Measurements from ENCODE around the gene CAMSAP1. TPM values are rescaled to one million over a fixed set of nuclear protein-coding genes. Genes with fewer than 3 reads are reported as not detected.
"Not testable (repeated sequence)": the region's sequence is repeated elsewhere in the genome, so short reads cannot be mapped to it uniquely, and the experiment has no call there.

The CAMSAP1 gene
- 26.4 and 34.3 TPM in 2 replicates for polyA plus RNA-seq (2014; cell fraction: cytosol; rRNA removed)
- 24.0 and 32.9 TPM in 2 replicates for polyA plus RNA-seq (2014; cell fraction: nucleus; rRNA removed)

- peak; percentile 90 for DNase-seq (ENCODE audit: low spot score)
These were observed at the start of gene CAMSAP1 for GRCh38 chr9:135907431-135908092. CAMSAP1 (minus strand) TSS chr9:135907546; CDS start chr9:135907159, 387 bp downstream.

- DNase-seq (ENCODE audit: low spot score) = no peak
These were observed 49.4 kb upstream of the CAMSAP1 start for GRCh38 chr9:135956802-135957174.

- no peak for DNase-seq (ENCODE audit: low spot score)
These were observed 48.8 kb upstream of the CAMSAP1 start for GRCh38 chr9:135955934-135956801.

GRCh38 chr9:135952664-135953206 is 45.4 kb upstream of the CAMSAP1 start:
- no peak for DNase-seq (ENCODE audit: low spot score)

GRCh38 chr9:135951889-135952663 is 44.7 kb upstream of the CAMSAP1 start:
- peak; percentile 21 for DNase-seq (ENCODE audit: low spot score)

GRCh38 chr9:135951310-135951709 is 44.0 kb upstream of the CAMSAP1 start:
- DNase-seq (ENCODE audit: low spot score) = not testable (repeated sequence)

- not testable (repeated sequence) for DNase-seq (ENCODE audit: low spot score)
These were observed 43.5 kb upstream of the CAMSAP1 start for GRCh38 chr9:135950841-135951240.

- no peak for DNase-seq (ENCODE audit: low spot score)
These were observed 42.9 kb upstream of the CAMSAP1 start for GRCh38 chr9:135950135-135950682.

GRCh38 chr9:135949501-135950134 is 42.3 kb upstream of the CAMSAP1 start:
- DNase-seq (ENCODE audit: low spot score) = no peak

- DNase-seq (ENCODE audit: low spot score) = no peak
These were observed 41.6 kb upstream of the CAMSAP1 start for GRCh38 chr9:135948968-135949367.

GRCh38 chr9:135948446-135948845 is 41.1 kb upstream of the CAMSAP1 start:
- DNase-seq (ENCODE audit: low spot score) = no peak

- DNase-seq (ENCODE audit: low spot score) = no peak
These were observed 40.2 kb upstream of the CAMSAP1 start for GRCh38 chr9:135947582-135947981.

- DNase-seq (ENCODE audit: low spot score) = not testable (repeated sequence)
These were observed 39.8 kb upstream of the CAMSAP1 start for GRCh38 chr9:135947105-135947504.

GRCh38 chr9:135946392-135946994 is 39.1 kb upstream of the CAMSAP1 start:
- DNase-seq (ENCODE audit: low spot score) = no peak

GRCh38 chr9:135945969-135946368 is 38.6 kb upstream of the CAMSAP1 start:
- no peak for DNase-seq (ENCODE audit: low spot score)

GRCh38 chr9:135944444-135945252 is 37.3 kb upstream of the CAMSAP1 start:
- DNase-seq (ENCODE audit: low spot score) = no peak

GRCh38 chr9:135943604-135944003 is 36.3 kb upstream of the CAMSAP1 start:
- not testable (repeated sequence) for DNase-seq (ENCODE audit: low spot score)

- no peak for DNase-seq (ENCODE audit: low spot score)
These were observed 34.1 kb upstream of the CAMSAP1 start for GRCh38 chr9:135941288-135941995.
